LHCN-M2 (cell line): Measurements from ENCODE around the gene SCN10A. TPM values are rescaled to one million over a fixed set of nuclear protein-coding genes. Genes with fewer than 3 reads are reported as not detected.

Source experiments
- DNase-seq: peaks from one replicate; pipeline ENCODE4 v3.0.0-alpha.2; 2012; ENCODE audit warnings: low read depth
- total RNA-seq: library from RNA; depleted of rRNA; stranded (reverse); fragments of >200 nt; gene quantifications from 2 replicates; pipeline ENCODE4 v1.2.3, GENCODE V29; 2014

SCN10A gene
- total RNA-seq, 1 experiment from 2014 or later: not detected

DNA sequence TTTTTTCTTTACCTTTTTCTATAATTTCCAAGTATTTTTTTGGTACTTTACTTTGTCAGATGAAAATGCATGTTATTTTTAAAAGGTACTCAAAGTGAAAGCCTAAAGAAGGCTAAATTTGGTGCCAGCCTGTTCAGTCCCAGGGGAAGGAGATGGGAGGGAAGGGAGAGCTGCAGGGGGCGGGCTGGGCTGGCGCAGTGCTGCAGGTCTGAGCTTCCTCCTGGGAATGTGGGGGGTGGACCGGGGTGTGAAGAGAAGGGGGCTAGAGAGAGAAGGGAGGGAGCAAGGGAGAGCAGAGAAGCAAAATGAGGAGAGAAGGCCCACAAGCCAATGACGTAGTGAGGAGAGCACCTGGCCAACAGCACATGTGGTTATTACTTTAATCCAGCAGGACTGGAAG lies 95.6 kb downstream of the SCN10A start:
- DNase-seq: no peak

DNA sequence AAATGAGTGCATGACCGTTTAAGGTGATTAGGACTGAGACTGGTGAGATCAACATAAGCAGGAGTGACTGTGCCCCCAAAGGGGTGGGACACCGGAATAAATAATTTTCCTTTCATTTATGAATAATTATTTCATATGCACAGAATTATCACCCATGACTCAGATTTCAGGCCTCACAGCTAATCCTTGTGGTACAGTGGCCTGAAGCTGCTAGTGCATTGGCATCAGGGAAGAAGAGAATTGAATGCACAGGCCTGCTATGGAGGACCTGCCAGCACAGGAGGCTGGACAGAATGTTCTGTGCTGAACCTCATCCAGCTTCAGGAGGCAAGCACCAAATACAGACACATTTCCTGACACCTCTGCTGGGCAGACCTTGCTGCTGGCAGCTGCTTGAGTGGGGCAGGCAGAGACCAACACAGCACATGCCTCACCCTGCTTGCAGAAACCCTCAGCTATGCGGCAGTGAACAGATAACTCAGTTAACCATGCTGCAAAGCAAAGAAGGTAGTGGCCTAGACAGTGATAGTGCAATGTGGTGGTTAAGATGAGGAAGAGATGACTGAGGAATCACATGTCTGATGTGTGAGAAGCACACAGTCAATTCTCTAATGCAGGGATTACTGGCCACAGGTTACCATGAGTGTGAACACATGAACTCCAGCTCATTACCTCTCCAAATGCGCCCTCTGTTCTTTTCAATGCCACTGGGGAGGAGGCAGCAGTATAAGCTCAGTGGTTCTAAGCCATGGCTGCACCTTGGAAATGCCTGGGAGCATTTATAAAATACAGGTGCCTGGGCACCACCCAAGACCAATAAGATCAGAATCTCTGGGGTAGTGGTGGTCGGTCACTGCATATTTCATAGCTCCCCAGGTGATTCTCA lies 98.4 kb downstream of the SCN10A start:
- no peak for DNase-seq

DNA sequence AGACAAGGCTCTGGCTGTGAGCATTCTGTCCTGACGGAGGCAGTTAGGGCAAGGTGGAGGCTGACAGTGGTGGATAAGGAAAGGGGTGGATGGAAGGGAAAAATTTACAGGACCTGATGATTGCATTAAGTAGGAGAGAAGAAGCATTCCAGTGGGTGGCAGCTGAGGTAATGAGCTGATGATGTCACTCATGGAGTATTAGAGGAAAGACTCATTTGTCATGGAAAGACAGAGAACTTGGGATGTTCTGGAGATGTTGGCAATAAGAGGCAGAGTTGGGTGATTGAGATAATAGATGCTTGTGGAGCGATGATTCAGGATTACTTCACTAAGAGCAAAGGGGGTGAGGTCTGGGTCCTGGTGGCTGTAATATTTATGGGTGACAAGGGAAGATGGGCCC lies 102.9 kb downstream of the SCN10A start:
- DNase-seq: no peak

DNA sequence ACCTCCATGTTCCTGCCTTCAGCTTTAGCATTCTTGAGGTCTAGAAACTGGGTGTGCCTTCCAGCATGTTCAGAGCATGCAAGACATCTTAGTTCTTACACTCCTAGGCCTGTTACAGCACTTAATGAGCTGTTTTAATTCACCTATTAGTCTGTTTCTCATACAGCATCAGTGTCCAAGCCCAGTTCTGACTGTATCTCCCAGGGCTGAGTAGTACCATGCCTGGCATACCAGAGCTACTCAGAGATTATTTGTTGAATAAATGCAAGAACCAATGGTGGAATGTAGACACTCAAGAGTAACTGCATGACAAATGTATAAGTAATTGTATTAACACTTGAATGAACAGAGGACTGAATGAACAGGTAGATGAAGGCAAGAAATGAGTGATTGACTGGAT lies 104.7 kb downstream of the SCN10A start:
- no peak for DNase-seq

DNA sequence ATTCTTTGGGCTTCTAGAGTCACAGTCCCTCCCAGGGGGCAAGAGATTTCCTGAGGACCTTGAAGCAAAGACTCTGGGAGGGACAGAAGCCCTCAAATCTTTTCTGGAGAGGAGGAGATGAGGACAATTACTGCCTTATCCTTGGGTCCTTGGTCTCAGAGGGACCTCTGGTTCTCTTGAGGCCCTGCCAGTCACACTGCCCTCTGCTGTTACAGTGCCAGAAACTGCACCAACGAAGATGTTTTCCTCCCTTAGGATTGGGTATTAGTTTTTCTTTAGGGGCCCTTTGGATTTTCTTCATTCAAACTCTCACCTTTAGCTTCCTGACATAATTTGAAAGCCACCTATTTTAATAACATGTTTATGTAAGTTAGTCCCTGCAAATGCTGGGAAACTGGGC lies 108.3 kb downstream of the SCN10A start:
- no peak for DNase-seq

DNA sequence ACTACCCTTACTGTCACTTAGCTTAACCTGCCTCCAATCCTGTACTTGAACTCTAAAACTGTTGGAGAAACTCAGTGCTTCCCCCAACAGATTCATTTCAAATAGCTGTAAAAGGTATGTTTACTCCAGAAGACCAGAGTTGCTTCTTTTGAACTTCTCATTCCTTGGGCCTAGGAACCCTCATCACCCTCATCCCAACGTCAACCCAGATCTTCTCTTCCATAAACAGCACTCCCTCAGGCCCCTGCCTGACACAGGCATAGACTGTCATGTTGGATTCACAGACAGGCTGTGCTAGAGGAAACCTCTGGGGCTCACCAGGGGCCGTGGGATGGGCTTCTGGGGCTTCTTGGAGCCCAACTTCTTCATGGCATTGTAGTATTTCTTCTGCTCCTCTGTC lies 109.1 kb downstream of the SCN10A start:
- DNase-seq: no peak

DNA sequence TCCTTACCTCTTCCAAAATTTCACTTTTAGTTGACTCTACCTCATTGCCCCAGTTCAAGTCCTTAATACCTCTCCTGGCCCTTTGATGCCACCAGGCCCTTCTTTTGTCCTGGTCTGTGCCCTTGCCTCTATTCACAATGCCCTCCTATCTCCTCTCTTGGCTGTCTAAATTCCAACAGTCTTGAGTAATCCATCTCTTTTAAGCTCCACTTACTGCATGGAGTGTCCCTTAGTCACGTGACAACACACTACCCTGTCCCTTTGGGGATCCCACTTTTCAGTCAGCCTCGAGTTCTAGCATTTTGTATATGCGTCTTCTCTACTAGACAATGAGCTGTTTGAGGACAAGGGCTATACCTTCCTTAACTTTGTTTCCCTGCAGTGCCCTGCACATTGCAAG lies 113.8 kb downstream of the SCN10A start:
- no peak for DNase-seq

DNA sequence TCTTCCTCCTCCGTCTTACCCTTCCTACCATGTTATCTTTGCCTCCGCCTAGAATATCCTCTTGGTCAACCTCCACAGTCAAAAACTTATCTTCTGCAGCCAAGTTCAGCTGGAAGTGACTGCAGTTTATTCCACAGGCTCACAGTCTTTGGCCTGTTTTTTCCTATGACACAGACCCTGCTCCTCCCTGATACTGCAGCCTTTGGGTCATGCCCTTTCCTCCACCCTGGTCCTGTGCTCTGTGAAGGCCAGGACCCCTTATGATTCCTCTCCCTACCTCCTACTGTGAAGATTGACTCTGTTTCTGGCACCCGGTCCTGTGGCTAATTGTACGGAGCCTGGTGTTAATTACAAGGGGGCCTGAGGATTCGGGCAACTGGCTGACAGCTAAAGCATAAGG lies 117.3 kb downstream of the SCN10A start:
- DNase-seq: no peak

DNA sequence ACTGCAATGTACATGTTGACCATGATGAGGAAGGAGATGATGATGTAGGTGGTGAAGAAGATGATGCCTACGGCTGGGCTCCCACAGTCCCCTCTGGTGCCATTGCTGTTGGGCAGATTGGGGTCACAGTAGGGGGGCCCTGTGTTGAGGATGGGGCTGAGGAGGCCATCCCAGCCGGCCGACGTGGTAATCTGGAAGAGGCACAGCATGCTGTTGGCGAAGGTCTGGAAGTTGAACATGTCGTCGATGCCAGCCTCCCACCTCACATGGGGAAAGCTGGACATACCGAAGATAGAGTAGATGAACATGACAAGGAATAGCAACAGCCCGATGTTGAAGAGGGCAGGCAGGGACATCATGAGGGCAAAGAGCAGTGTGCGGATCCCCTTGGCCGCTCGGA lies 118.0 kb downstream of the SCN10A start:
- no peak for DNase-seq

DNA sequence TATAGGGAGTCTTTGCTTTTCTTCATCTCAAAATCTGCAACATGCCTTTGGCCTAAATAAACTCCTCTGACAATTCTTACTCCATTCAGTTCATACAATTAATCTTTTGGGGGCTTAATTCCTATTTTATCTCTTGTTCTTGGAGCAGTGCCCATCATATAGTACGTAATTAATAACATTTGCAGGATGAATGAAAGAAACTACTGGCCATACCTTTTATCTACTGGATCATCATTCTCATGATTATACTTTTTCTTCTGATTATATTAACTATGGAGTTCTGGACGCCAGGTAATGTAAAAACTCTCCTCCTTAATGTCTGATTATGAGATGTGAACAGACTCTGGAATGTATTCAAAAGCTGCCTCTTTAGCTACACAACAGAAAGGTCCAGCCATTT lies 120.0 kb downstream of the SCN10A start:
- no peak for DNase-seq

DNA sequence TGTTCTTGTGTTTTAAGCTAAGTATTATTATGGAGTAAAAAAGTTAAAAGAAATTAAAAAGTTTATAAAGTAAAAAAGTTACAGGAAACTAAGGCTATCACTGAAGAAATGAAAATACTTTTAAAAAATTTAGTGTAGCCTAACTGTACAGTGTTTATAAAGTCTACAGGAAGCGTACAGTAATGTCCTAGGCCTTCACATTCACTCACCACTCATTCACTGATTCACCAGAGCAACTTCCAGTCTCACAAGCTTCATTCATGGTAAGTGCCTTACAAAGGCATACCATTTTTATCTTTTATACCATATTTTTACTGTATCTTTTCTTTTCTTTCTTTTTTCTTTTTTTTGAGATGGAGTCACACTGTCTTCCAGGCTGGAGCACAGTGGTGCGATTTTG lies 125.8 kb downstream of the SCN10A start:
- no peak for DNase-seq

DNA sequence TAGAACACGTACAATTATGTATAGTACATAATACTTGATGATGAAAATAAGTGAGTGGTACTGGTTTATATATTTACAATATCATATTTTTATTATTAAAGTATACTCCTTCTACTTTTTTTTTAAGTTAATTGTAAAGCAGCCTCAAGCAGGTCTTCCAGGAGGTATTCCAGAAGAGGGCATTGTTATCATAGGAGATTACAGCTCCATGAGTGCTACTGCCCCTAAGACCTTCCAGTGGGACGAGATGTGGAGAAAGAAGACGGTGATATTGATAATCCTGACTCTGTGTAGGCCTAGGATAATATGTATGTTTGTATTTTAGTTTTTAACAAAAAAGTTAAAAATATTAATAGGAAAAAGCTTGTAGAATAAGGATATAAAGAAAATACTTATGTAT lies 126.2 kb downstream of the SCN10A start:
- no peak for DNase-seq

DNA sequence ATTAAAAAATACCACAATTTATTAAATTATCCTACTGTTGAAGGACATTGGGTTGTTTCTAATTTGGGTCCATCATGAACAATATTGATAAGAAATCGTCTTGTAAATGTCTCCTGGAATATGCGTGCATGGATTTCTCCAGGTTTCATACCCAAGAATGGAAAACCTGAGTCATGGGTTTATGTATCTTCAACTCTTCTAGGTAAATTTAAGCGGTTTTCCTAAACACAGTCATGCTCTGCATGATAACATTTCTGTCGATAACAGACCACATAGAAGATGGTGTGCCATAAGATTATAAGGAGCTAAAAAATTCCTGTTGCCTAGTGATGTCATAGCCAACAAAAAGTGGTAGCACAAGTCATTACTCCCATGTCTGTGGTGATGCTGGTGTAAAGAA lies 126.7 kb downstream of the SCN10A start:
- no peak for DNase-seq

DNA sequence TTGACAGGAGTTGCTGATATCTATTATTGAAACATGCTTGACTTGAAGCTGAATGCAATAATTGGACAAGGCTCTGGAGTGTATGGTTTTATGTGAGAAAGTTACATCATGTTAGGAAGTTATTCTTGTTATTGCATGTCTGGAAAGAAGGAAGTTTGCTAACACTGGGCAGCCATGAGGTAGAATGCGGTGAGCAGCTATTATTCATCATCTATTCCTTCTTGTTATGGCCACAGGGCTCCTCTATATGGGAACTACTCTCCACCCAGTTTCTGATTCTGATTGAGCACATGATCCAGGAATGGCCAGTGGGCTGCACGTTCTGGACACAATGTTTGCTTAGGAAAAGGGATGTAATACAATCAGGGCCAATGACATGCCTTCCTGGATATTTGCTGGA lies 128.7 kb downstream of the SCN10A start:
- no peak for DNase-seq

DNA sequence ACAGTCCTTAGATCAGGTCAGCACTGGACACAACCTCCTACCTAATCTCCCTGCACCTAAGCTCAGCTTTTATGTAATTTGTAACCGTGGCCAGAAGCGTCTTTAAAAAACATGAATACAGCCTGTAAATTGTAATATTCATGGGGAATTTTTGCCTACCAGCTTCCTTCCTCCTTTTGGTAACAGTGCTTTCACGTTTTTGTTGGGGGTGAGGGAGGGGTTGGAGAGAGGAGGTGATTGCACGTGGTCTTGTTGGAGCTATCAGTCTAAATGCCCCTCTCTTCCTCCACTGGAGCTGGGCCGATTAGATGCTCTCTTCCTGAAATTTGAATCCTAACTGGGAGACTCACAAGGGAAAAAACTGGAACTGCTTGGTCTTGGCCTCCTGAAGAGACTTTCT lies 131.5 kb downstream of the SCN10A start:
- DNase-seq: no peak

DNA sequence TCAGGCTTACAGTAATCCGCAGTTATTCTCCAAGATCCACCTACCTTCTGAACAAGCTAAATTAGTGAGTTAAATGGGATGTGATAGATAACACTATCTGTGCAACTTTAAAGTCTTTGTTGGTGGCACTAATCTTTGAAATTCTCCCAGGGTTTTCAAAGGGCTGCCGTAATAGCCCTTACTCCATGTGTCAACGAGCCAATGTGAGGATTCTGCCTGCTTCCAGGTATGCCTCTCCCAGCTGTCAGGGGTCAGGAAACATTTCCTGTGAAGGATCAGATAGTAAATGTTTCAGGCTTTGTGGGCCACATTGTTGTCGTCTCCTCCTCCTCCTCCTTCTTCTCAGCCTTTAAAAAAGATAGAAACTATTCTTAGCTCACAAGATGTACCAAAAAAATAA lies 146.3 kb downstream of the SCN10A start:
- no peak for DNase-seq

DNA sequence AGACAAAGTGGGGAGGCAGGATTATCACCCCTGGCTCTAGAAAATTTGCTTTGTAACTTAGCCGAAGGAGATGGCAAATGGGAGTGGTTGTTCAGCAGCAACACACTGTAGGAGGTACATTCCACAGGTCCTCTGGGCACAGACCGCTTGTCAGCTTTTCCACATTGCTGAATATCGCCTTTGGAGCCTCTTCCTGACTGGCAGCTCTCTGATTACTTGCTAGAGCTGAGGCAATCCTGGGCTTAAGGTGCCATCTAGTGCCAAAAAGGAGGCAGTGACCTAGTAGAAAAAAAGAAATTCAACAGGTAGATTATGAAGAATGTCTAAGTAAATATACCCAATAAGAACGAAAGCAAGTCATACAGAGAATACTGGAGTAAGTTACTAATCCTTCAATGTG lies 153.5 kb downstream of the SCN10A start:
- DNase-seq: peak; percentile 46

DNA sequence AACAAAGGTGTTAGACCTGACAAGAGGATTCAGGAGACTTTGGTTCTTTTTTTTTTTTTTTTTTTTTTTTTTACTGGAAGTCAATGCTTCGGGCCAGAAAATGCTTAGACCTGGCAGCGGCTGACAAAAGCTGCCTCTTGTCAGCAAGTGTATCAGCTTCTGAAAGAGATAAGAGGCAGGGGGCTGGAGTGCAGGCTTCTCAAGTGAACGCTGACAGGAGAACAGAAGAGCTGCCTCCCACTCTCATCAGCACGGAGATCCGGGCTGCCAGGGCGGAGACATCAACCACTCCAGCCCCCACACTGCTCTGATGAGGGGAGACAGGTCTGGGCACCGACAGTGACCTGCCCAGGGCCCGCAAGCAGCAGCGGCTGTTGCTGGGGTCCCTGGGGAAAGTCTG lies 157.2 kb downstream of the SCN10A start:
- DNase-seq: no peak

DNA sequence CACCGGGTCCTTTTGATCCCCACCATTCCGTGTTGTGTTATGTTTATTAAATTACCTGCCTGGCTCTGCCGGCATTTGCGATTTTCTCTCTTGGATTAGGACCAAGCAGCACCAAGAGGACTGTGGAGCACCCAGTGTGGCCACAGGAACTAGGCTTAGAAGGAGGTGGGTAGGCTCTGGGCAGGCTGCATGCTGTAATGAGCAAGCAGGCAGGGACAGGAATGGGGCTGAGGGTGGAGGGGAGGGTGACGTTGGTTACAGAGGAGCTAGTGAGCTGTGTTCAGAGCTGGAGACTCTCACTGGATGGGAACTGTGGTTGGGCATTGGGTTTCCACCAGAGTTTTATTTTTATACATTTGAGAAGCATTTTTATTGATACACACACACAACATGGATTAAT lies 158.6 kb downstream of the SCN10A start:
- DNase-seq: no peak

DNA sequence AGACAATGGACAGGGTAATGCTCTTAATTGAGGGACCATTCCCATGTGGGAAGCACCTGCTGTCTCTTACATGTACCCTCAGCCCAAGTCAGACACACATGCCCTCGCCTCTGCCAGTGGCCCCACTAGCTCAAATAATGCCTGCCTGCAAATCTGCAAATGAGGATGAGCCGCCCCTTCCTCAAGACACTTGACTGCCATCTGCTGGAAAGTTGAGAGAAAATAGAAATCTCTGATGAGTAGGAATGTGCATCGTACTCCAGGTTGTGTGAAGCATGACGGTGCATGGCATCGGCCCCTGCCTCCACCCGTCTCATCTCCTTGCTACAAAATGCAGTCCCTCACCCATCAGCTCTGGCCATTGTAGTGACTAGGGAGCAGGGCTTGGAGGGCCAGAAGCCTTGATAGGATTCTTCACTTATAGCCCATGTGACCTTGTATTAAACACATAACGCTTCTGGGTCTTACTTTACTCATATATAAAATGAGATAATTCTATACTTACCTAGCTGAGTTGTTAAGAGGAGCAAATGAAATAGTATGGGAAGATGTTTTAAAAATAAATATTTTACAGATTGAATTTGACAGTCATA lies 160.2 kb downstream of the SCN10A start:
- DNase-seq: peak; percentile 60

DNA sequence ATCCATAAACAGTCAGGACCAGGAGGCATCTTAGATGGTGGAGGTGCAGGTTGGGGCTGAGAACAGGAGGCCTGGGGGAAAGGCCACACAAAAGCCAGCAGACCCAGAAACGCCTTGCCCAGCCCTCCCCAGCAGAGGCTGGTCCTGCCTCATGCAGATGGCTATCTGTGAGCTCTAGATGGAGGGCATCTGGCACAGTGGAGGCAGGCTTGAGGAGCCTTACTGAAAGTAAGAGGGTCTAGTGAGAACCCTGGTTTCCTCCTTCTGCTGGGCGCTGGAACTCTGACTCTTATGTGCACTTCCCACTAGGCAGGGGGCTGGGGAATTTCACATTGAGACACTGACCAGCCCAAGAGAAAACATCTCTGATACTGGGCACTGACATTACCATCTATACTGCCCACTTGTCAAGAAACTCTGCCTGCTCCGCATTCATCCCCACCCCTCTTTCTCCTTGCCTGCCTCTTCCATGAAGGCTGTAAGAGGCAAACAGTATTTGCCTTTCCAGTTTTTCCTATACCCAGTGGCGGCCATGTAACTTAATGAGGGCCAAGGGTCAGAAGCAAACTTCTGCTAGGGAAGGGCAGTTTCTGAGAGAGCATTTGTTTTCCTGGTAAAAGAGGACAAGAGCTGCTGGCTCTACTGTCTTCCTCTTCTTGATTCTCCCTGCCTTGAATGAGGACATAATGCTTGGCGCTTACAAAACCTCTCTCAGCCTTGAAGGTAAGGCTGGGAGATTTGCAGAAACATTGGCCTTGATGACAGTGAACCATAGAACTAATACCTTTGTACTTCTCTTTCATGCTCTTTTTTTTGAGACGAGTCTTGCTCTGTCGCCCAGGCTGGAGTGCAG lies 162.1 kb downstream of the SCN10A start:
- DNase-seq: no peak

DNA sequence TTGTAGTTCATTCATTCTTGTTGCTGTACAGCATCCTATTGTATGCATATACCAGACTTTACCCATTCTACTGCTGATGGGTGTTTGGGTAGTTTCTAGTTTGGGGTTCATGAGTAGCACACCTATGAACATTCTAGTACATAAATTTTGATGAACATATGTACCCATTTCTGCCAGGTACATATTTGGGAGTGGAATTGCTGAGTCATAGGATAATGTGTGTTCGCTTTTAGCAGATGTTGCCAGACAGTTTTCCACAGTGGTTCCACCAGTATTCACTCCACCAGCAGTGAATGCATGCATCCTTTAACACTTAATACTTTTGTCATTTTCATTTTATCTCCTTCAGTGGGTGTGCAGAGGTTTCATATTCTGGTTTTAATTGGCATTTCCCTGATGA lies 163.1 kb downstream of the SCN10A start:
- no peak for DNase-seq
